Dermis microvascular lymphatic vessel endothelial cell (primary cell): ENCODE results near the gene SCIN. TPM values are rescaled to one million over a fixed set of nuclear protein-coding genes. Genes with fewer than 3 reads are reported as not detected.

Experiments
- total RNA-seq: library from RNA; depleted of rRNA; stranded (reverse); fragments of >200 nt; gene quantifications from 2 replicates; pipeline ENCODE4 v1.2.1, GENCODE V29; 2014

Gene SCIN
- total RNA-seq, 1 donor from 2014 or later = 0.13 TPM

Other genes starting within 250 kb of the SCIN start
- under 0.01 TPM in 2 replicates for gene VWDE, start 166.9 kb upstream of the SCIN start, total RNA-seq
- gene ARL4A, start 116.9 kb downstream of the SCIN start, total RNA-seq = 315 and 416 TPM in 2 replicates